ENCODE measurements around the gene IL17C. TPM values are rescaled to one million over a fixed set of nuclear protein-coding genes. Genes with fewer than 3 reads are reported as not detected.

Gene IL17C
- total RNA-seq, 1 donor, result not detected

GRCh38 chr16:88626646-88627045 lies 11.7 kb upstream of the IL17C start:
- DNase-seq (ENCODE audit: low read depth), result no peak
- no peak for TF ChIP-seq CTCF (IDR thresholded peaks at IDR 0.05; ENCODE audit: insufficient read depth, low read length)
- H3K4me3 ChIP-seq (ENCODE audit: low read depth, low read length), result no peak overlapping the region

GRCh38 chr16:88627531-88628411 lies 10.6 kb upstream of the IL17C start:
- no peak for TF ChIP-seq CTCF (IDR thresholded peaks at IDR 0.05; ENCODE audit: insufficient read depth, low read length)
- no peak for DNase-seq (ENCODE audit: low read depth)
- no peak overlapping the region for H3K4me3 ChIP-seq (ENCODE audit: low read depth, low read length)

- no peak overlapping the region for H3K4me3 ChIP-seq (ENCODE audit: low read depth, low read length)
- DNase-seq (ENCODE audit: low read depth), result no peak
- peak; percentile 12 for TF ChIP-seq CTCF (IDR thresholded peaks at IDR 0.05; ENCODE audit: insufficient read depth, low read length)
Observed at GRCh38 chr16:88628512-88628974, 9.8 kb upstream of the IL17C start.

GRCh38 chr16:88629835-88630234 lies 8.5 kb upstream of the IL17C start:
- DNase-seq (ENCODE audit: low read depth), result no peak
- no peak overlapping the region for H3K4me3 ChIP-seq (ENCODE audit: low read depth, low read length)
- TF ChIP-seq CTCF (IDR thresholded peaks at IDR 0.05; ENCODE audit: insufficient read depth, low read length), result no peak

GRCh38 chr16:88630433-88630832 lies 7.9 kb upstream of the IL17C start:
- H3K4me3 ChIP-seq (ENCODE audit: low read depth, low read length), result no peak overlapping the region
- DNase-seq (ENCODE audit: low read depth), result no peak
- no peak for TF ChIP-seq CTCF (IDR thresholded peaks at IDR 0.05; ENCODE audit: insufficient read depth, low read length)

- no peak for TF ChIP-seq CTCF (IDR thresholded peaks at IDR 0.05; ENCODE audit: insufficient read depth, low read length)
- H3K4me3 ChIP-seq (ENCODE audit: low read depth, low read length), result no peak overlapping the region
- DNase-seq (ENCODE audit: low read depth), result no peak
Observed at GRCh38 chr16:88630941-88631340, 7.4 kb upstream of the IL17C start.

Measured in fibroblast of the aortic adventitia (primary cell).